Measurements from ENCODE around the gene FOXA1. TPM values are rescaled to one million over a fixed set of nuclear protein-coding genes. Genes with fewer than 3 reads are reported as not detected.

FOXA1 gene
- total RNA-seq, 1 donor from 2014 or later, result not detected

DNA sequence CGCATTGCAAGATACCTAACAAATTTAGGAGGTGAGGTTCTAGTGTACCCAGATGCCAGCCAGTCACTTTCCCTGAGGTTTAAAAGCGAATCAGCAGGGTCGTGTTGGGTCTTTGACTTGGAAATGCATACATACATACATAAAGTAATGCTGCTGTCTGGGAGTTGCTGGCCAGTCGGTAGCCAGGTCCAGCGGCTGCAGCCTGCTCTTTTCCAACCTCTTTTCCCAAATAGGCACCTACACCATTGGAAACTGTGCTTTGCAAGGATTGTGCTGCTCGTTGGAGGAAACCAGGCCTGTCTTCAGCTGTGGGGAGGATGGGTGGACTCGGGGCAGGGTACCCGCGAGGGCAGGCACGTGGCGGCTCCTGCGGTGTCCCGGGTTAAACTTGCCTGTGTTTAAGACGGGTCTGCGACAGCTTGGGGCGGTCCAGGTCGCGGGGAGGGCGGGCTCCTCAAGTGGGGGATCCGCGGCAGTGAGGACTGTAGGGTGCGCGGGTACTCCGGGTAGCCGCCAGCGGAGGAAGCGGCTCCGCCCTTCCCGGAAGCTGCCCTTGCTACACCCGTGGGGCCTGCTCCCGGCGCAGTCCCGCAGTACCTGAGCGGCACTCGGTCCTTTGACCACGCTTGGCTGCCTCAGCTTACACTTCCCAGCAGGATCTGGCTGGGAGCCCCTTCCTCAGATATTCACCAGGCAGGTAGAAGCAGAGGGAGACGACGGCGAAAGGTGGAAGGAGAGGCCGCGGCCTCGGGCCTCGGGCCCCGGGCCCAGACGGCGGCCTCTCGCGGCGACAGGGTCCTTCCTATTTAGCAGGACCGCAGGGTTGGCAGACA, 3.1 kb upstream of the FOXA1 start:
- Mint-ChIP-seq H3K36me3 (ENCODE audit: low read depth) (no peaks in the 10 kb centered on the region), H3K4me1 (peaks cover 29% of the 10 kb centered on the region), H3K27me3 (ENCODE audit: low read depth) (peaks cover 97% of the 10 kb centered on the region), H3K9me3 (no peaks in the 10 kb centered on the region), H3K4me3 (peak overlapping the region; percentile 25), H3K27ac (ENCODE audit: unreplicated experiment) (no peak overlapping the region)
- TF ChIP-seq, protein P1, sequence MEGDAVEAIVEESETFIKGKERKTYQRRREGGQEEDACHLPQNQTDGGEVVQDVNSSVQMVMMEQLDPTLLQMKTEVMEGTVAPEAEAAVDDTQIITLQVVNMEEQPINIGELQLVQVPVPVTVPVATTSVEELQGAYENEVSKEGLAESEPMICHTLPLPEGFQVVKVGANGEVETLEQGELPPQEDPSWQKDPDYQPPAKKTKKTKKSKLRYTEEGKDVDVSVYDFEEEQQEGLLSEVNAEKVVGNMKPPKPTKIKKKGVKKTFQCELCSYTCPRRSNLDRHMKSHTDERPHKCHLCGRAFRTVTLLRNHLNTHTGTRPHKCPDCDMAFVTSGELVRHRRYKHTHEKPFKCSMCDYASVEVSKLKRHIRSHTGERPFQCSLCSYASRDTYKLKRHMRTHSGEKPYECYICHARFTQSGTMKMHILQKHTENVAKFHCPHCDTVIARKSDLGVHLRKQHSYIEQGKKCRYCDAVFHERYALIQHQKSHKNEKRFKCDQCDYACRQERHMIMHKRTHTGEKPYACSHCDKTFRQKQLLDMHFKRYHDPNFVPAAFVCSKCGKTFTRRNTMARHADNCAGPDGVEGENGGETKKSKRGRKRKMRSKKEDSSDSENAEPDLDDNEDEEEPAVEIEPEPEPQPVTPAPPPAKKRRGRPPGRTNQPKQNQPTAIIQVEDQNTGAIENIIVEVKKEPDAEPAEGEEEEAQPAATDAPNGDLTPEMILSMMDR (conservative IDR thresholded peaks at IDR 0.05), result no peak
- no peak for DNase-seq (ENCODE audit: low read depth, low spot score)

DNA sequence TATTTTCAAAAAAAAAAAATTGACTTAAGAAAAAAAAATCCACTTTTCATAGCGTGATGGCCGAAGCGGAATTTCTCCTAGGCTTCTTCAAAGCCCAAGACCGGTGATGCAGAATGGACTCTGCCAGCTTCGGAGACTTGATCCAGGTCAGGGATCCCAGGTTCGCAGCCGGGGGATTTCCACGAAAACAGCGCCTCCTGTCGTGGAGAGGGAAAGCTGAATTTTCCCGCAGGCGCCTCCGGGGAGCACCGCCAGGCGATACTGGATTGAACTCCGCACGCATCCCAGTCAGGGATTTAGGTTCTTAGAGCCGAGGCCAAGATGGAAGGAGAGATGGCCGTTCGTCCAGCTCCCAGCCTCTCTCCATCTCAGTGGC, 2.5 kb upstream of the FOXA1 start:
- H3K36me3 Mint-ChIP-seq (ENCODE audit: low read depth), result no peaks in the 10 kb centered on the region
- TF ChIP-seq, protein P1 (conservative IDR thresholded peaks at IDR 0.05), result peak; percentile 59
- no peak overlapping the region for H3K27ac Mint-ChIP-seq (ENCODE audit: unreplicated experiment)
- peaks cover 97% of the 10 kb centered on the region for H3K27me3 Mint-ChIP-seq (ENCODE audit: low read depth)
- peak overlapping the region; percentile 25 for H3K4me3 Mint-ChIP-seq
- H3K9me3 Mint-ChIP-seq, result no peaks in the 10 kb centered on the region
- no peak for DNase-seq (ENCODE audit: low read depth, low spot score)
- H3K4me1 Mint-ChIP-seq, result peaks cover 29% of the 10 kb centered on the region

DNA sequence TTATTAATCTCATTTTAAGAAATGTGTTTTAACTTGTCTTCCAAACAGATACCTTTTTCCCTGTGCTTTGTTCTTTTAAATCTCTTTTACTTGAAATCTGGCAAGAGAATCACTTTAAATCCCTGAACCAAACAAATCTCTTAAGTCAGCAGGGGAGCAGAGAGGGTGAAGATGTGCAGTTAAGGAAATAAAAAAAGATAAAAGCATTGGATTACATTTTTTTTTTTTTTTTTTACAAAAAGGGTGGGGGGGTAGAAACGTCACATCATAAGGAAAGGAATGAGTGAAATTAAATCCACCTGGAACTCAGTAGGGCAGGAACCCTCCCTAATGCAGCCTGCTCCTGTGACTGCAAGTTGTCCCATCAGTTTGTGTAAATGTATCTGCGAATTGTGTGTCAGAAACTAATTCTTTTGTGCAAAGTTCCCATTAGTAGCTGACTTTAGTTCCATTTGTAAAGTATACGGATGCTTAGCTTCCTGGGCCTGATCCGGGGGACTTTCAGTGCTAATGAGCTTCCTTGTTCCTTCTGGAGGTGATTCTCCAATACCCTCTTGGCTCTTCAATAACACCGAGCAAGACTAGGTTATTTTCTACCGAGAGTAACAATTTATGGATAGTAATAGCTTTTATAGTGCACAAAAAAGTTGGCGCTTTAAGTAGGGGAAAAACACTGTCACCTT, 1.9 kb upstream of the FOXA1 start:
- H3K27ac Mint-ChIP-seq (ENCODE audit: unreplicated experiment), result no peak overlapping the region
- TF ChIP-seq, protein P1 (conservative IDR thresholded peaks at IDR 0.05), result no peak
- H3K27me3 Mint-ChIP-seq (ENCODE audit: low read depth), result peaks cover 97% of the 10 kb centered on the region
- H3K9me3 Mint-ChIP-seq, result no peaks in the 10 kb centered on the region
- peak overlapping the region; percentile 71 for H3K4me3 Mint-ChIP-seq
- peaks cover 29% of the 10 kb centered on the region for H3K4me1 Mint-ChIP-seq
- no peak for DNase-seq (ENCODE audit: low read depth, low spot score)
- H3K36me3 Mint-ChIP-seq (ENCODE audit: low read depth), result no peaks in the 10 kb centered on the region

DNA sequence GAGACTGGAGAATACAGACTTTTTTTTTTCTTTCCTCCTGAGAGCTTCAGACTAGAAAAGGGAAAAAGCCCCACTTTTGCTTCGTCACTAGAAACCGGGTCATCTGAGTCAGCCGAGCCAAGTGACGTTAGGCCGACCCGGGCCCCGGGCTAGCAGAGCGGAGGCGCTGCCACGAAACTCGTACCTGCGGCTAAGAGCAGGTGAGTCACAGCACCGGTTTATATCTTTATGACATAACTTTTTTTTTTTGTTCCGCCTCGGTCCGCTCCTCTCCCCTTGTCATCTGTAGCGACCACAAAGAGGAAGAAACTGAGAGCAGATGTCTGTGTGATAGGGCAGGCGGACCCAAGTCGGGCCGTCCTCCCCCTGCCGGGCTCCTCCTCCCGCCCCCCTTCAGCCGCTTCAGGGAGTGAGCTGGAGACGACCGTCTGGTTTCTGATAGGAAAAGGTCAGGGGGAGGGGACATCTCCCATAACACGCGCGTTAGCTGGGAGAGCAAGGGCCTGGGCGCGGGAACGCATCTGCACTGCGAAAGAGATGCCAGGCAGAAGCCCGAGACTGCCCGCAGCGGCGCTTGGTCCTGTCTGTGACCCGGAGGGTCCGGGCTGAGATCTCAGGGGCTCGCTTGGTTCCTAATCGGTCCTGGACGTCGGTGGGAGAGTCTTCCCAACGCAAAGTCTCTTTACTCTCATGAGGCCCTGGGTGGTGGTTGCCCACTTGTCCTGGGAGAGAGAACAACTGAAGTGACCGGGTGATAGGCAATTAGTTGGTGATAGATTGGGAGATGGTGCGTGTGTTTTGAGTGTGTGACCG, 966 bp upstream of the FOXA1 start:
- Mint-ChIP-seq H3K4me3 (peak overlapping the region; percentile 71), H3K9me3 (no peaks in the 10 kb centered on the region), H3K27me3 (ENCODE audit: low read depth) (peaks cover 96% of the 10 kb centered on the region), H3K27ac (ENCODE audit: unreplicated experiment) (no peak overlapping the region), H3K4me1 (peaks cover 33% of the 10 kb centered on the region), H3K36me3 (ENCODE audit: low read depth) (no peaks in the 10 kb centered on the region)
- DNase-seq (ENCODE audit: low read depth, low spot score), result no peak
- TF ChIP-seq, protein P1 (conservative IDR thresholded peaks at IDR 0.05), result no peak

DNA sequence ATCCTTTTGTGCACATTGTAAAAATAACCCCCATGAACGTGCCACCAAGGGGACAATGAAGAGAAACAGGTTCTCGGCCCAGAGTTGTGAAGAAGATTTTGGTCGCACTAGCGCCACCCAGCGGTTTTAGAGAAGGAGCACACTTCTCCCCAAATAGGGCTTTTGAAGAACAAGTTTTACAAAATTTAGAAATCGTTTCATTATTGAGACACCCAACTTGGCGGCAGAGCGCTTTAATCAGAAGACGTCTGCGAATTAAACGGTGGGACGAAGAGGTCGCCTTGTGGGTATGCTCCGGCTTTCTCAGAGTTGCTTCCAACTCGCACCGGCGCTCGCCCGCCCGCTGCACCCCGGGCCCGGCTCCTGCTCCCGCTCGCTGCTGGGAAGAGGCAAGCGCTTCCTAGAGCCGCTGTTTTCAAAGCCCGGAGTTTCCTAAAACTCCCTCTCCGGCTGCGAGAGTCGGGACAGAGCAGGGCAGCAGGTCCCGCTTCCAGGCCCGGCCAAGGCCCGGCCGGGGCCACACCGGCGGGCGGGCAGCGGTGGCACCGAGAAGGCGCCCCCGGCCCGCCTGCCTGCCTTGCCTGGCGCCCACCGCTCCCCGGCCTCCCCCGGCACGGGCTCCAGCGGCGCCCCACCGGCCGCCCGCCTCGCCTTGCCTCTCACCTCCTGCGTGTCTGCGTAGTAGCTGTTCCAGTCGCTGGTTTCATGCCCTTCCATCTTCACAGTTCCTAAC, 645 bp downstream of the FOXA1 start:
- Mint-ChIP-seq H3K4me1 (peaks cover 27% of the 10 kb centered on the region), H3K27ac (ENCODE audit: unreplicated experiment) (no peak overlapping the region), H3K27me3 (ENCODE audit: low read depth) (peaks cover 95% of the 10 kb centered on the region), H3K4me3 (peak overlapping the region; percentile 70), H3K9me3 (no peaks in the 10 kb centered on the region), H3K36me3 (ENCODE audit: low read depth) (no peaks in the 10 kb centered on the region)
- peak; percentile 82 for DNase-seq (ENCODE audit: low read depth, low spot score)
- TF ChIP-seq, protein P1 (conservative IDR thresholded peaks at IDR 0.05), result peak; percentile 96

Data from neural crest cell (in vitro differentiated cells).